Transverse colon (tissue), 4 donors: ENCODE measurements around the gene AIPL1.

Experiments used
- EP300 ChIP-seq: sonication (generic); formaldehyde crosslinking; IDR thresholded peaks from one replicate; pipeline ENCODE4 v1.6.1; 2017; ENCODE audit warnings: antibody characterized with exemption, low read depth
- POLR2AphosphoS5 ChIP-seq, 3 donors: sonication (generic); formaldehyde crosslinking; IDR thresholded peaks; one replicate each; pipeline ENCODE4 v1.6.1; 2016; ENCODE audit warnings: antibody characterized with exemption in 3 of 3
- TF ChIP-seq, protein P1 (sequence below), 5 experiments: fragments of 200-600 bp in 3 of 5; fragments of 450-650 bp in 2 of 5; sonication (generic) in 3 of 5; IDR thresholded peaks; 1 replicate in 2 of 5; 2 replicates in 3 of 5; pipeline ENCODE4 v1.5.1; 2016 to 2017; ENCODE audit warnings: antibody characterized with exemption in 5 of 5, inconsistent platforms in 3 of 5, mild to moderate bottlenecking in 2 of 5, moderate library complexity in 1 of 5

DNA sequence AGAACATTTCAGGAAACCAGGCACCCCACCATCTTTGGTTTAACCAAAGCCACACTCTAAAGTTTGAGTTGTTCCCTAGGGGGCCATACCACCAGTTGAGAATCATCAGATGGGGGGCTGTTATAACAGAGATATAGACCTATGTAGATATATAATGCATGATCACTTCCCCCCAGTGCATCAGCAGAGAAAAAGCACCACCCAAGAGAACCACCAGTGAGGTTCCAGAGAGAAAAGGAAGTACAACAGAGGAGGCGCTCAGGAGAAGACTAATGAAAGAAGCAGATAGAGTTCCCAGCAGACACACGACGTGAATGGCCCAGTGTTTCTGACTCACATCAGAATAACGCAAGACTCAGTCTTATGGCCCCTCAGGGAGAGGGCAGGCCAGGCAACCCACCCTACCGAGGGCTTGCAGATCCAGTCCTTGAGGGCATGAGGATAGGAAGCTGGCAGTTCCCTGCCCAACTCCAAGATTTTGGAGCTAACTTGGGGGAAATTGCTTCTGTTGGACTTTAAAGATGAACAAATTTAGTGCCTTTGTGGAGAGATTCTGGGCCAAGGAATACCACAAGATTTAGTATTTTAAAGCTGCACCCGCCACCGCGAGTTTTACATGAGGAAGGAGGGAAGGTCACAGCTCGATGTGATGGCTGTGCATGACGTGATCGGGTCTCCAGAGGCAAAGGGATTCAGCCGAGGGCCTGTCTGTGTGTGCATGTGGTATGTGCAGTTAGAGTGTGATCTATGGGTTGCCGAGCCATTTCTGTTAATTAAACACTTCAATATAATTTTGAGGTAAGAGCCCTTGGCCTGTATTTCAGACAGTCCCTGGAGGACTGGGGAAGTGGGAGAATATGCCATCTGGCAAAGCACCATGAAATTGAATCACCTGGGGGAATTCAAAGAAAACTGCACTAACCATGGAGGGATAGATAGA lies 53.1 kb downstream of the AIPL1 start:
- TF ChIP-seq, protein P1, sequence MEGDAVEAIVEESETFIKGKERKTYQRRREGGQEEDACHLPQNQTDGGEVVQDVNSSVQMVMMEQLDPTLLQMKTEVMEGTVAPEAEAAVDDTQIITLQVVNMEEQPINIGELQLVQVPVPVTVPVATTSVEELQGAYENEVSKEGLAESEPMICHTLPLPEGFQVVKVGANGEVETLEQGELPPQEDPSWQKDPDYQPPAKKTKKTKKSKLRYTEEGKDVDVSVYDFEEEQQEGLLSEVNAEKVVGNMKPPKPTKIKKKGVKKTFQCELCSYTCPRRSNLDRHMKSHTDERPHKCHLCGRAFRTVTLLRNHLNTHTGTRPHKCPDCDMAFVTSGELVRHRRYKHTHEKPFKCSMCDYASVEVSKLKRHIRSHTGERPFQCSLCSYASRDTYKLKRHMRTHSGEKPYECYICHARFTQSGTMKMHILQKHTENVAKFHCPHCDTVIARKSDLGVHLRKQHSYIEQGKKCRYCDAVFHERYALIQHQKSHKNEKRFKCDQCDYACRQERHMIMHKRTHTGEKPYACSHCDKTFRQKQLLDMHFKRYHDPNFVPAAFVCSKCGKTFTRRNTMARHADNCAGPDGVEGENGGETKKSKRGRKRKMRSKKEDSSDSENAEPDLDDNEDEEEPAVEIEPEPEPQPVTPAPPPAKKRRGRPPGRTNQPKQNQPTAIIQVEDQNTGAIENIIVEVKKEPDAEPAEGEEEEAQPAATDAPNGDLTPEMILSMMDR (IDR thresholded peaks at IDR 0.05) = no peak
- TF ChIP-seq POLR2AphosphoS5 (IDR thresholded peaks at IDR 0.05) (no peak), EP300 (no peak)
